HG03159 (cell line): ENCODE measurements around the gene OR2W3.

Experiments used
- ATAC-seq: cut with Tn5 transposase; IDR thresholded peaks from one replicate; pipeline ENCODE4 v1.9.1; 2021; ENCODE audit warnings: mild to moderate bottlenecking, moderate library complexity; ENCODE audit not compliant: unreplicated experiment

The OR2W3 gene

GRCh38 chr1:247895163-247895637, at the start of gene OR2W3:
Gene OR2W3 (plus strand): TSS chr1:247895587. CDS start chr1:247895587, 0 bp downstream.
- ATAC-seq: no peak

DNA sequence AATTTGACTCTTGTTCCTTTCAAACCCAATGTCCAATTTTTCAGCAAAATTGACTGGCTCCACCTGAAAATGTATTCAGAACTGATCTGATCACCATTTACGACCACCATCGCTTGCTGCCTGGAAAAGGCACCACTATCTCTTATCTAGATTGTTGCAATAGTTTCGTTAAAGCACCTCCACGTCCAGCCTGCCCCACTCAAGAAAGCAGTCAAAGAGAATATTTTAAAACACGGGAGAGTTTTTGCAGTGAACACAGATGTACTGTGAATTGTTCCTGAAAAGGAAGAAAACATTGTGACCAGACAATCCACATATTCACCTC, 49.7 kb upstream of the OR2W3 start:
- no peak for ATAC-seq

DNA sequence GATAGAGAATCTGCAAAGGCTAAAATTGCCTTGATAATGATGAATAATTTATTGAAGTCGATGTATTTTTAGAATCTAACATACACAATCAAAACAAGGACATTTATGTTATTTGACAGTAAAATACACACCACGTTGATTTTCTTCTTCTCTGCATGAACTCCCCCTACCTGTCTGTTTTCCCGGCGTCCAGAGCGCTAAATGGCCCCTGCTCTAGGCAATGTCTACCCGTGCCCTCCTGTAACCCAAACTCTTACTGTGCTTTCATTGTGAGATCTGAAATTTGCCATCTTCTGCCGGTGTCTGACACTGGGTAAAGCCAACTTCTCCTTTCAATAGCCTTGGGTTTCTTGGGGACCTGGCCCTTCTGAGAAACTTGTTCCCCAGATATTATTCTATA, 47.0 kb upstream of the OR2W3 start:
- no peak for ATAC-seq

DNA sequence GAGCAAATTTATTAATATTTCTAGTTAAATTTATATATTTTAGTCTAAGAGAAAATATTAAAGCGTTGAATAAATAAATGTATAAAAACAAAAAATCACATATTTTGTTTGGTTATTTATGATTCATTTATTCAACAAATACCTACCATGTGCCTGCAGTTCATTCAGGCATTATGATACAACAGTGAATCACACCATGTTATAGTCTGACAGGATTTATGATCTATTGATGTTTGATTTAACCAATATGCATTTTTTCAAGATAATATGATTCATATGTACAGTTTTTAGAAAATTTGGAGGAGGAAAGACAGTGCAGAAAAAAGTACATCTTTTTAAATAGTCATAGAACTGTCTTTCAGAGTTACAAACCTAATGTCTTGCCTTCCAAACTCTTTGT, 45.8 kb upstream of the OR2W3 start:
- ATAC-seq: no peak

DNA sequence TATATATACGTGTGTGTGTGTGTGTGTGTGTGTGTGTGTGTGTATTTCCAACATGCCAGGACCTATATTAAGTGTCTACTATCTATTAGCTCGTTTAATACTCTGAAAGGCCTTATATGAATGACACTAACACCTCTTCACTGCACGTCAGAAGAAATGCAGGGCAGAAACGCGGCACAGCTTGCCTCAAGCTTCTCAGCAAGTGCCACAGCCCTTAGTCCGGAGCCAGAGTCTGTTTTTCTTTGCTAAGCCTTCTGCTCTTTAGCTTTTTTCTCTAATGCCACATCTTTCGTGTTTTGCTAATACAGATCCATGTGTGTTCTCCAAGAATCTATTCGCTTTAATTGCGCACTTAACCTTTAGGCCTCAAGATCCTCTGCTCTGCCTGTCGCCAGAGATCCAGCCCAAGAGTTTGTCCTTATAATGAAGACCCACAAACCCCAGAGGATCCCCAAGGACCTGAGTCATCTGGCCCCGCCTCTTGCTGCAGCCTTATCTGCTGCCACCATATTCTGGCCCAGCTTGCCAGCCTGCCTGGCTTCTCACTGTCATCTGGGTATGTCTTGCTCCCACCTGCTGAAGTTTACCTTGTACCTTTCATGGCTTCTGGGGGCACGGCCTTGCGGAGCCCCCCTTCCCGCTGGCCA, 40.4 kb upstream of the OR2W3 start:
- no peak for ATAC-seq

- ATAC-seq: no peak
Measured at GRCh38 chr1:247855911-247856310, 39.5 kb upstream of the OR2W3 start.

DNA sequence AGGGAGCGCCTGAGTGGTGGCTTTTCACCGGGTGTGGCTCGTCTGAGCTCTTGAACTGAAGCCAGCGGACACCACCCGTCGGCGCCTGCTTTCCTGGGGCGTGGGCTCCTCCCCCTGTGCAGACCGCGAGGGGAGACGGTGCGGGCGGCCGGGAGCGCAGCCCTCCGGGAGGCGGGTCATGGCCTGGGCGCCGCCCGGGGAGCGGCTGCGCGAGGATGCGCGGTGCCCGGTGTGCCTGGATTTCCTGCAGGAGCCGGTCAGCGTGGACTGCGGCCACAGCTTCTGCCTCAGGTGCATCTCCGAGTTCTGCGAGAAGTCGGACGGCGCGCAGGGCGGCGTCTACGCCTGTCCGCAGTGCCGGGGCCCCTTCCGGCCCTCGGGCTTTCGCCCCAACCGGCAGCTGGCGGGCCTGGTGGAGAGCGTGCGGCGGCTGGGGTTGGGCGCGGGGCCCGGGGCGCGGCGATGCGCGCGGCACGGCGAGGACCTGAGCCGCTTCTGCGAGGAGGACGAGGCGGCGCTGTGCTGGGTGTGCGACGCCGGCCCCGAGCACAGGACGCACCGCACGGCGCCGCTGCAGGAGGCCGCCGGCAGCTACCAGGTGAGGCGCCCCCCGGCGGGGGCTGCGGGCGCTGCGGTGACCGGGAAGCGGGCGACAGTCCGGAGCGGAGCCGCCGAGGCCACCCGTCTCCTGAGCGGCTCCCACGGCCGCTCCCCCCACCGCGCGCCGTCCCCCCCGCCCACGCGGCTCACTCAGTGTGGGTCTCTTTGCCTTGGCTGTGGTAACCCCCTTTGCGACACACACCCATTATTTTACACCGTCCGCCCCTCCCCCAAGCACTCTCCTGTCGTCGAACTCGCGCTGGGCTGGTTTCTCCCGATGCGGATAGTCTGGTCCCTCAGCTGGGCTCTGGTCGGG, 38.1 kb upstream of the OR2W3 start, which contains the start of gene TRIM58:
TSS of gene TRIM58 (plus strand) at position 119 of the 916 bp plus-strand sequence. CDS start at position 179, 60 bp downstream.
- peak; percentile 67 for ATAC-seq

- no peak for ATAC-seq
Measured at GRCh38 chr1:247857985-247858619, 37.3 kb upstream of the OR2W3 start.

- no peak for ATAC-seq
Measured at GRCh38 chr1:247862756-247863155, 32.6 kb upstream of the OR2W3 start.

DNA sequence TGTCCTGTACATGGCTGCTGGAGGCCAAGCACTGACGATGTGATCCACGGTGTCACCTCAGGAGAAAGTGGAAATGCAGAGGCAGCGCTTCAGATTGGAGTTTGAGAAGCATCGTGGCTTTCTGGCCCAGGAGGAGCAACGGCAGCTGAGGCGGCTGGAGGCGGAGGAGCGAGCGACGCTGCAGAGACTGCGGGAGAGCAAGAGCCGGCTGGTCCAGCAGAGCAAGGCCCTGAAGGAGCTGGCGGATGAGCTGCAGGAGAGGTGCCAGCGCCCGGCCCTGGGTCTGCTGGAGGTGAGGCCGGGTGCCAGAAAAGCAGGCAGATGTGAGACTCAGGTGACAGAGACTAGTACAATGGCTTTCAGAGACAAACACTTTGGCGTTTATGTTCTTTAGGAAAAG, 30.7 kb upstream of the OR2W3 start:
- ATAC-seq: no peak

DNA sequence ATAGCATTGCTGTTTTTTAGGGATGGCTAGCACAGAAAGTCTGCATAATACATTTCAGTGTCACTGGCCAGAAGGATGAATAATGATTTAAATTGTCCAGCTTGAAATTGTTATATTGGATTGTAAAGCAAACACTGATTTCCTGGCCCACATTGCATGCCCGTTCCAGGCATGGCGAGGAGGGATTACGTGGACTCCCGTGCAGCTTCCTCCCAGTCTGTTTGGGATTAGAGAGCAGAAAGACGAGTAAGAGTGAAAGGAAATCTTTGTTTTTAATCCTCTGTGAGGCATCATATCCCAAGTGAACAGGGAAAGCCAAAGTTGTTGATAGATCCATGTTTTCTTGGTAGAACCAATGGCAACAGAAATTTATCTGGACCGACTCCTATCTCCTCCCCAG, 30.0 kb upstream of the OR2W3 start:
- ATAC-seq: no peak

GRCh38 chr1:247883346-247883745, 12.0 kb upstream of the OR2W3 start:
- no peak for ATAC-seq

DNA sequence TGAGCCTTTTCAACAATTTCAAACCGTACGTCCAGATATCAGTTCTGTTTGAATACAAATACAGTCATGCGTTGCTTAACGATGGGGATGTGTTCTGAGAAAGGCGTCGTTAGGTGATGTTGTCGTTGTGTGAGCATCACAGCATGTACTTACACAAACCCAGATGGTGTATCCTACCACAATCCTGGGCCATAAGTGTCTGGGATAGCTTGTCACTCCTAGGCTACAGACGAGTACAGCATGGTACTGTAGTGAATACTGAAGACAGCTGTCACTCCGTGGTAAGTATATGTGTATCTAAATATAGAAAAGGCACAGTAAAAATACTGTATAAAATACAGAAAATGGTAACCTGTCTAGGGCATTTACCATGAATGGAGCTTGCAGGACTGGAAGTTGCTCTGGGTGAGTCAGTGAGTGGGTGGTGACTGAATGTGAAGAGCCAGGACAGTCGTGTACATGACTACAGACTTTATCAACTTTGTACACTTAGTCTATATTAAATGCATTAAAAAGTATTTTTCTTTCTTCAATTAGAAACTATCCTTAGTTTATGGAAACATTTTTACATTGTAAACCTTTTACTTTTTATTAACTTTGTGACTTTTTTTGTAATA, 10.5 kb upstream of the OR2W3 start:
- no peak for ATAC-seq

DNA sequence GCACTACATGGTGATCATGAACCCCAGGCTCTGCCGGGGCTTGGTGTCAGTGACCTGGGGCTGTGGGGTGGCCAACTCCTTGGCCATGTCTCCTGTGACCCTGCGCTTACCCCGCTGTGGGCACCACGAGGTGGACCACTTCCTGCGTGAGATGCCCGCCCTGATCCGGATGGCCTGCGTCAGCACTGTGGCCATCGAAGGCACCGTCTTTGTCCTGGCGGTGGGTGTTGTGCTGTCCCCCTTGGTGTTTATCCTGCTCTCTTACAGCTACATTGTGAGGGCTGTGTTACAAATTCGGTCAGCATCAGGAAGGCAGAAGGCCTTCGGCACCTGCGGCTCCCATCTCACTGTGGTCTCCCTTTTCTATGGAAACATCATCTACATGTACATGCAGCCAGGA, 589 bp downstream of the OR2W3 start:
- ATAC-seq: no peak

DNA sequence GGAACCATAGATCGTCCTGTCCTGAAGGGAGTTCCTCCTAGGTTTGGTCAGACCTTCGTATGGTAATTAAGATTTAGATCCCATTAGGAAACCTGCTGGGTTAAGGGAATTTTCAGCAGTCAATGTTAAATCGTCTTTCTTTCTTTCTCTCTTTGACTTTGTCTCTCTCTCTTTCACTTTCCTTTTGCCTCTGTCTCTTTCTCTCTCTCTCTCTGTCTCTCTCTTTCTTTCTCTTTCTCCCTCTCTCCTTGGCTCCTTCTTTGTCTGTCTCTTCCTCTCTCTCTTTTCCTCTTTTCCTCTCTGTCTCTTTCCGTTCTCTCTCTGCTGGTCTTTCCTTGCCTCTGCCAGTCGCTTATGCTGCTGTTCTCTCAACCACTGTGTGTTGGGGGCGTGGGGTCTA, 8.7 kb downstream of the OR2W3 start:
- no peak for ATAC-seq

DNA sequence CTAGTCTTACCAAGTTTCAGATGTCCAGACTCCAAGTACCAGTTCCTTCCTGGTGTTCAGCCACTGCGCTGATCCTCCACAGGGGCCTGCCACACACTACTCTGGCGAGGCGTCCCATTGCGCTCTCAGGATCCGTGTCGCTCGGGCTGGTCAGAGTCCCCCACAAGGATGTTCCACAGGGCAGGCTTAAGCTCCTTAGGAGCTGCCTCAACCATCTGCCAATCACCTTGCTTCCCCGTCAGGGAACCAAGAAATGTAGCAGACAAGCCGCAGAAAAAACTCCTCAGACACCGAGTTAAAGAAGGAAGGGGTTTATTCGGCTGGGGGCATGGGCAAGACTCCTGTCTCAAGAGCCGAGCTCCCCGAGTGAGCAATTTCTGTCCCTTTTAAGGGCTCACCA, 9.8 kb downstream of the OR2W3 start:
- ATAC-seq: no peak

DNA sequence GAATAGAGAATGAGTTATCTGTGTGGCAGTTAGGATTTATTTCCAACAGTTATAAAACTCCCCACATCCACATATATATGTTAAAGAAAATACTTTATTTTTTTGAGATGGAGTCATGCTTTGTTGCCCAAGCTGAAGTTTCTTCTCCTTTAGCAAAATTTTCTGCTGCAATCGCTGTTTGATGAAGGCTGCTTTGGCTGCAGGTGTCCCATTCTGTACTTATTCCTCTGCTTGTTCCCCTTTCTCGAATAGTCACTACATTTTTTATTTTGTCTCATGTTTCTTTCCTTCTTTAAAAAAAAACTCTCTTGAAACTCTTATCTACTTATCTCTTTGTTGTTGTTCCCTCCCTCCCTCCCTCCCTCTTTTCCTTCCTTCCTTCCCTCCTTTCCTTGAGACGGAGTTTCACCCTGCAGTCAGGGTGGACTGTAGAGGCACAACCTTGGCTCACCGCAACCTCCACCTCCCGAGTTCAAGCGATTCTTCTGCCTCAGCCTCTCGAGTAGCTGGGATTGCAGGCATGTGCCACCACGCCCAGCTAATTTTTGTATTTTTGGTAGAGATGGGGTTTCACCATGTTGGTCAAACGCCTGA, 10.6 kb downstream of the OR2W3 start:
- no peak for ATAC-seq

- ATAC-seq: peak; percentile 46
Measured at GRCh38 chr1:247906504-247907047, 11.2 kb downstream of the OR2W3 start.

- ATAC-seq: no peak
Measured at GRCh38 chr1:247908766-247909165, 13.4 kb downstream of the OR2W3 start.

GRCh38 chr1:247913786-247914185, 18.4 kb downstream of the OR2W3 start:
- no peak for ATAC-seq
